ENCODE data around the gene RASGRF1.

The RASGRF1 gene

DNA sequence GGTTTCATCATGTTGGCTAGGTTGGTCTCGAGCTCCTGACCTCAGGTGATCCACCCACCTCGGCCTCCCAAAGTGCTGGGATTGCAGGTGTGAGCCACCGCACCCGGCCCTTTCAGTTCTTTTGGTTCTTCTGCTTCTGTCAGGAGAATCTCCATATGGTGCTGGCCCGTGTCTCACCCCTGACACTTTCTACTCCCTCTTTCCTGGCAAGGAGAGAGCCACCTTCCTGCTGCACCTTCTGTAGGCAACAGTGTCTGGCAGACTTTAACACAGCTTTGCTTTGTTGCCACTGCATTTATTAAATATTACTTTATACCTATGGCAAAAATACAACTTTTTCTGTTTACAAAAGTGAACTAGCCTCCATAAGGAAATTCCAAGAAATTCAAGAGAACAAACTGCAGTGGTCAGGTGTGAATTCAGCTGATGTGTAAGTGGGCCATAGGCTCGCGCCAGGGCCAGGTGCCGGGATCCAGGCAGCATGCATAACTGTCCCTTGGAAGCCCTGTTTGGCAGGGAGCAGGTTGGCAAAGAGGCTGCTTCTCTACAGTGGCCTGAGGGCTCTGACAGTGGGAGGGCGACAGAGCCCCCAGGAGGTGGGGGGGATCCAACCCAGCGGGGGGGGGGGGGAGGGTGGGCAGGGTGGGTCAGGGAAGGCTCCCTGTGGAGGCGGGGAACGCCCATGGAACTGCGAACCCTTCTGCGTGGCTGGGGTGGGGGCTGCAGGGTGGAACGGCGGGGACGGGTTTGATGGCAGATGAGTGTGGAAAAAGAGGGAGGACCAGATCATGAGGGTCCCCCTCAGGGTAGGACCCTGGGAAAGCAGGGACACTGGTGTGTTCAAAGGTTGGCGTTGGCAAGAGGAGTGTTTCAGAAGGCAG is 166.9 kb downstream of the RASGRF1 start:
- H3K36me3 ChIP-seq (ENCODE audit: insufficient read depth, low read length), result peaks cover 61% of the 10 kb centered on the region; the same call in 1 of the 2 replicates
- H3K27me3 ChIP-seq (ENCODE audit: insufficient read depth, low read length, poor library complexity, severe bottlenecking), result no peaks in the 10 kb centered on the region
- H3K9me2 ChIP-seq (replicated peaks; ENCODE audit: low read depth, low read length), result no peaks in the 10 kb centered on the region
- H3K4me1 ChIP-seq (ENCODE audit: insufficient read depth, low read length, poor library complexity, severe bottlenecking), result no peaks in the 10 kb centered on the region
- H3K4me2 ChIP-seq (ENCODE audit: low read depth, low read length, poor library complexity, severe bottlenecking), result no peak overlapping the region
- no peak overlapping the region for H3K4me3 ChIP-seq (ENCODE audit: low read length, poor library complexity, severe bottlenecking)
- no peak overlapping the region for H3K9ac ChIP-seq (ENCODE audit: low read depth, low read length, poor library complexity, severe bottlenecking)
- no peaks in the 10 kb centered on the region for H3F3A ChIP-seq (ENCODE audit: low read depth)
- H3K9me3 ChIP-seq (ENCODE audit: insufficient read depth, low read depth, low read length), result no peaks in the 10 kb centered on the region
- no peak overlapping the region for H2AFZ ChIP-seq (ENCODE audit: low read length)
- H4K20me1 ChIP-seq (ENCODE audit: insufficient read depth, low read length, poor library complexity, severe bottlenecking), result no peaks in the 10 kb centered on the region
- no peak for TF ChIP-seq EZH2phosphoT487 (IDR thresholded peaks at IDR 0.05; ENCODE audit: borderline replicate concordance)
- TF ChIP-seq CTCF (conservative IDR thresholded peaks at IDR 0.05; ENCODE audit: low read length), result no peak
- no peaks in the 10 kb centered on the region for H3K79me2 ChIP-seq (ENCODE audit: insufficient read depth, low read length)

- no peaks in the 10 kb centered on the region for H3K79me2 ChIP-seq (ENCODE audit: insufficient read depth, low read length)
- no peaks in the 10 kb centered on the region for H4K20me1 ChIP-seq (ENCODE audit: insufficient read depth, low read length, poor library complexity, severe bottlenecking)
- H3K36me3 ChIP-seq (ENCODE audit: insufficient read depth, low read length), result peaks cover 67% of the 10 kb centered on the region; the same call in 1 of the 2 replicates
- TF ChIP-seq CTCF (conservative IDR thresholded peaks at IDR 0.05; ENCODE audit: low read length), result no peak
- TF ChIP-seq EZH2phosphoT487 (IDR thresholded peaks at IDR 0.05; ENCODE audit: borderline replicate concordance), result no peak
- H3K9me2 ChIP-seq (replicated peaks; ENCODE audit: low read depth, low read length), result no peaks in the 10 kb centered on the region
- no peaks in the 10 kb centered on the region for H3K27me3 ChIP-seq (ENCODE audit: insufficient read depth, low read length, poor library complexity, severe bottlenecking)
- H3K4me1 ChIP-seq (ENCODE audit: insufficient read depth, low read length, poor library complexity, severe bottlenecking), result no peaks in the 10 kb centered on the region
- no peaks in the 10 kb centered on the region for H3F3A ChIP-seq (ENCODE audit: low read depth)
- no peak overlapping the region for H3K4me3 ChIP-seq (ENCODE audit: low read length, poor library complexity, severe bottlenecking)
- no peak overlapping the region for H2AFZ ChIP-seq (ENCODE audit: low read length)
- no peak overlapping the region for H3K4me2 ChIP-seq (ENCODE audit: low read depth, low read length, poor library complexity, severe bottlenecking)
- H3K9me3 ChIP-seq (ENCODE audit: insufficient read depth, low read depth, low read length), result no peaks in the 10 kb centered on the region
- H3K9ac ChIP-seq (ENCODE audit: low read depth, low read length, poor library complexity, severe bottlenecking), result no peak overlapping the region
Observed at GRCh38 chr15:78923015-78923414, 167.6 kb downstream of the RASGRF1 start.

- no peak overlapping the region for H3K4me3 ChIP-seq (ENCODE audit: low read length, poor library complexity, severe bottlenecking)
- H3K4me2 ChIP-seq (ENCODE audit: low read depth, low read length, poor library complexity, severe bottlenecking), result no peak overlapping the region
- H3K9ac ChIP-seq (ENCODE audit: low read depth, low read length, poor library complexity, severe bottlenecking), result no peak overlapping the region
- no peaks in the 10 kb centered on the region for H3K4me1 ChIP-seq (ENCODE audit: insufficient read depth, low read length, poor library complexity, severe bottlenecking)
- H3K79me2 ChIP-seq (ENCODE audit: insufficient read depth, low read length), result no peaks in the 10 kb centered on the region
- TF ChIP-seq CTCF (conservative IDR thresholded peaks at IDR 0.05; ENCODE audit: low read length) (no peak), EZH2phosphoT487 (IDR thresholded peaks at IDR 0.05; ENCODE audit: borderline replicate concordance) (no peak)
- H4K20me1 ChIP-seq (ENCODE audit: insufficient read depth, low read length, poor library complexity, severe bottlenecking), result no peaks in the 10 kb centered on the region
- H2AFZ ChIP-seq (ENCODE audit: low read length), result no peak overlapping the region
- H3K36me3 ChIP-seq (ENCODE audit: insufficient read depth, low read length), result peaks cover 66% of the 10 kb centered on the region; the same call in 1 of the 2 replicates
- no peaks in the 10 kb centered on the region for H3K9me3 ChIP-seq (ENCODE audit: insufficient read depth, low read depth, low read length)
- H3F3A ChIP-seq (ENCODE audit: low read depth), result no peaks in the 10 kb centered on the region
- H3K9me2 ChIP-seq (replicated peaks; ENCODE audit: low read depth, low read length), result no peaks in the 10 kb centered on the region
- H3K27me3 ChIP-seq (ENCODE audit: insufficient read depth, low read length, poor library complexity, severe bottlenecking), result no peaks in the 10 kb centered on the region
Observed at GRCh38 chr15:78922527-78922926, 168.1 kb downstream of the RASGRF1 start.
